Fibroblast of gingiva (primary cell): ENCODE data around the gene DLX5.

Experiments used
- DNase-seq: peaks from one replicate; pipeline ENCODE4 v3.0.0-alpha.2; 2011; ENCODE audit warnings: low read depth

DLX5 gene

GRCh38 chr7:97018126-97018601, 6.5 kb downstream of the DLX5 start:
- no peak for DNase-seq

GRCh38 chr7:97017192-97018125, 7.2 kb downstream of the DLX5 start:
- no peak for DNase-seq

GRCh38 chr7:97016381-97017191, 8.0 kb downstream of the DLX5 start:
- DNase-seq: no peak

GRCh38 chr7:97015756-97016380, 8.8 kb downstream of the DLX5 start:
- DNase-seq: no peak

- DNase-seq: no peak
These were observed 9.4 kb downstream of the DLX5 start for GRCh38 chr7:97015279-97015678.

- DNase-seq: no peak
These were observed 10.4 kb downstream of the DLX5 start for GRCh38 chr7:97014145-97014750.

GRCh38 chr7:97013845-97014134, 10.8 kb downstream of the DLX5 start:
- no peak for DNase-seq

- no peak for DNase-seq
These were observed 11.3 kb downstream of the DLX5 start for GRCh38 chr7:97013134-97013844.

GRCh38 chr7:97012365-97013133, 12.1 kb downstream of the DLX5 start:
- DNase-seq: no peak

- DNase-seq: no peak
These were observed 12.9 kb downstream of the DLX5 start for GRCh38 chr7:97011536-97012364.

GRCh38 chr7:97011104-97011503, 13.5 kb downstream of the DLX5 start:
- no peak for DNase-seq

GRCh38 chr7:97009753-97010732, 14.6 kb downstream of the DLX5 start:
- no peak for DNase-seq

GRCh38 chr7:97008275-97008917, 16.2 kb downstream of the DLX5 start:
- DNase-seq: no peak

GRCh38 chr7:97007583-97007861, 17.1 kb downstream of the DLX5 start:
- DNase-seq: no peak

- DNase-seq: no peak
These were observed 17.6 kb downstream of the DLX5 start for GRCh38 chr7:97006816-97007582.

- DNase-seq: peak; percentile 15
These were observed 18.4 kb downstream of the DLX5 start for GRCh38 chr7:97006055-97006815.
